ENCODE data around the gene NRAP.

GRCh38 chr10:113625461-113626186 lies 38.2 kb downstream of the NRAP start:
- no peak for TF ChIP-seq CTCF (IDR thresholded peaks at IDR 0.05)
- TF ChIP-seq EZH2 (IDR thresholded peaks at IDR 0.05): no peak
- TF ChIP-seq EZH2phosphoT487 (IDR thresholded peaks at IDR 0.05): no peak
